ENCODE results near the gene TGFBI. TPM values are rescaled to one million over a fixed set of nuclear protein-coding genes. Genes with fewer than 3 reads are reported as not detected.

TGFBI gene
- total and polyA plus RNA-seq, 9 of the 15 experiments (the other 6 are each of a cell fraction or from before 2014, with no cell fraction given), result 0.05 to 0.62 (median 0.08) TPM; not detected in 6

DNA sequence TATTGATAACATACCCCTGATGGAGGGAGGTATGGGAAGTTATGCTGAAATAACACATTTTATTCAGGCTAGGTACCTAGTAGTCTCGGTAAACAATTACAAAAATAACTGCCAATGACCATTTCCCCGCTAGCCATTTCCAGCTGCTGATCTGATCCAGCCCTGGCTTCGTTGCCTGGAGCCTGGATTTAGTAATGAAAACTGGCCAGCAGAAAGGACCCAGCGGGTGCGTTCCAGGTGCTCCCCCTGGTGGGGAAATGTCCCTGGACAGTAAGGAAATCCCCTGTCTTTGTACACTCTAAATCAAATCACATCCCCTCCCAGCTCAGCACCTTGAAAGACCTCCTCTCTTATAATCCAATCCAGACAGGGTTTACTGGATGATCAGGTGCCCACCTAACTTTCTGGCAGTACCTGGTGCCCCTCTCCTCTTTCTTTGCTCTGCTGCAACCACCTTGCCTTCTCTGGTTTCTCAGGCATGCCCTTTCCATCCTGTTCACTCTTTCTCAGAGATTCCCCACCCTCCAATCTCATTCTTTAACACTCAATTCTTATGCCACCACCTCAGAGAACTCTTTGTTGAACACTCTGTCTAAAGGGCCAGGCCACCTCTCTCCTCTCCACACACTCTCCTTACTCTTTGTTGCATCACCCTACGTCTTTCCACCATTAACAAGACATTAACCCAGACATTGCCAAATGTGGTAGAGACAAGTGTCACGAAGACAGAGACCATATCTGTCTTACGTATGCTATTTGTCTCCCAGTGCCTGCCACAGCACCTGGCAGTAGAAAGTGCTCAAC is 53.8 kb downstream of the TGFBI start (continued):
- TF ChIP-seq, protein P1, sequence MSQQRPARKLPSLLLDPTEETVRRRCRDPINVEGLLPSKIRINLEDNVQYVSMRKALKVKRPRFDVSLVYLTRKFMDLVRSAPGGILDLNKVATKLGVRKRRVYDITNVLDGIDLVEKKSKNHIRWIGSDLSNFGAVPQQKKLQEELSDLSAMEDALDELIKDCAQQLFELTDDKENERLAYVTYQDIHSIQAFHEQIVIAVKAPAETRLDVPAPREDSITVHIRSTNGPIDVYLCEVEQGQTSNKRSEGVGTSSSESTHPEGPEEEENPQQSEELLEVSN (IDR thresholded peaks at IDR 0.05; ENCODE audit: borderline replicate concordance in 1 of 2, extremely low read depth in 1 of 2, insufficient read depth in 1 of 2, insufficient read length in 1 of 2, low read depth in 1 of 2, low read length in 1 of 2, poor library complexity in 1 of 2, severe bottlenecking in 1 of 2), result no peak
- TF ChIP-seq DEAF1 (CRISPR knock-in tag; IDR thresholded peaks at IDR 0.05) (peak; percentile 17; the same call in 1 of the 2 replicates), HDGF (IDR thresholded peaks at IDR 0.05) (no peak), ZNF431 (CRISPR knock-in tag; IDR thresholded peaks at IDR 0.05) (no peak), C11orf30 (IDR thresholded peaks at IDR 0.05; ENCODE audit: low read depth) (no peak), ZKSCAN1 (IDR thresholded peaks at IDR 0.05; ENCODE audit: low read depth, low read length) (no peak), BCLAF1 (IDR thresholded peaks at IDR 0.05; ENCODE audit: borderline replicate concordance in 1 of 2, control insufficient read depth in 1 of 2, low read depth in 2 of 2, low read length in 1 of 2) (no peak), NONO (IDR thresholded peaks at IDR 0.05; ENCODE audit: low read depth in 2 of 2, low read length in 1 of 2) (no peak), THRAP3 (IDR thresholded peaks at IDR 0.05; ENCODE audit: borderline replicate concordance) (no peak), CEBPG (CRISPR knock-in tag; IDR thresholded peaks at IDR 0.05) (peak; percentile 96), CEBPG (tag; conservative IDR thresholded peaks at IDR 0.05 in 1 of 2, IDR thresholded peaks at IDR 0.05 in 1 of 2) (peak; percentile 87 to 97), TEAD4 (IDR thresholded peaks at IDR 0.05; ENCODE audit: low read length) (no peak), TEAD4 (CRISPR knock-in tag; IDR thresholded peaks at IDR 0.05; ENCODE audit: borderline replicate concordance) (no peak), JUND (IDR thresholded peaks at IDR 0.05; ENCODE audit: borderline replicate concordance, low read depth, low read length) (peak; percentile 41; the same call in 1 of the 2 replicates), JUND (tag; IDR thresholded peaks at IDR 0.05; ENCODE audit: borderline replicate concordance, low read depth, low read length) (no peak), MEF2D (tag; conservative IDR thresholded peaks at IDR 0.05; ENCODE audit: low read depth) (0 out of 2 replicates have a peak, but pooled peaks have one; percentile 14), GTF2A2 (tag; IDR thresholded peaks at IDR 0.05) (no peak)
- TF ChIP-seq, protein P2, sequence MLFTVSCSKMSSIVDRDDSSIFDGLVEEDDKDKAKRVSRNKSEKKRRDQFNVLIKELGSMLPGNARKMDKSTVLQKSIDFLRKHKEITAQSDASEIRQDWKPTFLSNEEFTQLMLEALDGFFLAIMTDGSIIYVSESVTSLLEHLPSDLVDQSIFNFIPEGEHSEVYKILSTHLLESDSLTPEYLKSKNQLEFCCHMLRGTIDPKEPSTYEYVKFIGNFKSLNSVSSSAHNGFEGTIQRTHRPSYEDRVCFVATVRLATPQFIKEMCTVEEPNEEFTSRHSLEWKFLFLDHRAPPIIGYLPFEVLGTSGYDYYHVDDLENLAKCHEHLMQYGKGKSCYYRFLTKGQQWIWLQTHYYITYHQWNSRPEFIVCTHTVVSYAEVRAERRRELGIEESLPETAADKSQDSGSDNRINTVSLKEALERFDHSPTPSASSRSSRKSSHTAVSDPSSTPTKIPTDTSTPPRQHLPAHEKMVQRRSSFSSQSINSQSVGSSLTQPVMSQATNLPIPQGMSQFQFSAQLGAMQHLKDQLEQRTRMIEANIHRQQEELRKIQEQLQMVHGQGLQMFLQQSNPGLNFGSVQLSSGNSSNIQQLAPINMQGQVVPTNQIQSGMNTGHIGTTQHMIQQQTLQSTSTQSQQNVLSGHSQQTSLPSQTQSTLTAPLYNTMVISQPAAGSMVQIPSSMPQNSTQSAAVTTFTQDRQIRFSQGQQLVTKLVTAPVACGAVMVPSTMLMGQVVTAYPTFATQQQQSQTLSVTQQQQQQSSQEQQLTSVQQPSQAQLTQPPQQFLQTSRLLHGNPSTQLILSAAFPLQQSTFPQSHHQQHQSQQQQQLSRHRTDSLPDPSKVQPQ (CRISPR knock-in tag; IDR thresholded peaks at IDR 0.05; ENCODE audit: borderline replicate concordance), result no peak
